HG03280 (cell line): ENCODE results near the gene AKAP6.

ENCODE experiments used
- ATAC-seq: cut with Tn5 transposase; IDR thresholded peaks from one replicate; pipeline ENCODE4 v1.9.1; 2021; ENCODE audit warnings: mild to moderate bottlenecking, moderate library complexity; ENCODE audit not compliant: unreplicated experiment

Gene AKAP6, protein sequence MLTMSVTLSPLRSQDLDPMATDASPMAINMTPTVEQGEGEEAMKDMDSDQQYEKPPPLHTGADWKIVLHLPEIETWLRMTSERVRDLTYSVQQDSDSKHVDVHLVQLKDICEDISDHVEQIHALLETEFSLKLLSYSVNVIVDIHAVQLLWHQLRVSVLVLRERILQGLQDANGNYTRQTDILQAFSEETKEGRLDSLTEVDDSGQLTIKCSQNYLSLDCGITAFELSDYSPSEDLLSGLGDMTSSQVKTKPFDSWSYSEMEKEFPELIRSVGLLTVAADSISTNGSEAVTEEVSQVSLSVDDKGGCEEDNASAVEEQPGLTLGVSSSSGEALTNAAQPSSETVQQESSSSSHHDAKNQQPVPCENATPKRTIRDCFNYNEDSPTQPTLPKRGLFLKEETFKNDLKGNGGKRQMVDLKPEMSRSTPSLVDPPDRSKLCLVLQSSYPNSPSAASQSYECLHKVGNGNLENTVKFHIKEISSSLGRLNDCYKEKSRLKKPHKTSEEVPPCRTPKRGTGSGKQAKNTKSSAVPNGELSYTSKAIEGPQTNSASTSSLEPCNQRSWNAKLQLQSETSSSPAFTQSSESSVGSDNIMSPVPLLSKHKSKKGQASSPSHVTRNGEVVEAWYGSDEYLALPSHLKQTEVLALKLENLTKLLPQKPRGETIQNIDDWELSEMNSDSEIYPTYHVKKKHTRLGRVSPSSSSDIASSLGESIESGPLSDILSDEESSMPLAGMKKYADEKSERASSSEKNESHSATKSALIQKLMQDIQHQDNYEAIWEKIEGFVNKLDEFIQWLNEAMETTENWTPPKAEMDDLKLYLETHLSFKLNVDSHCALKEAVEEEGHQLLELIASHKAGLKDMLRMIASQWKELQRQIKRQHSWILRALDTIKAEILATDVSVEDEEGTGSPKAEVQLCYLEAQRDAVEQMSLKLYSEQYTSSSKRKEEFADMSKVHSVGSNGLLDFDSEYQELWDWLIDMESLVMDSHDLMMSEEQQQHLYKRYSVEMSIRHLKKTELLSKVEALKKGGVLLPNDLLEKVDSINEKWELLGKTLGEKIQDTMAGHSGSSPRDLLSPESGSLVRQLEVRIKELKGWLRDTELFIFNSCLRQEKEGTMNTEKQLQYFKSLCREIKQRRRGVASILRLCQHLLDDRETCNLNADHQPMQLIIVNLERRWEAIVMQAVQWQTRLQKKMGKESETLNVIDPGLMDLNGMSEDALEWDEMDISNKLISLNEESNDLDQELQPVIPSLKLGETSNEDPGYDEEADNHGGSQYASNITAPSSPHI (N-terminal part only)

DNA sequence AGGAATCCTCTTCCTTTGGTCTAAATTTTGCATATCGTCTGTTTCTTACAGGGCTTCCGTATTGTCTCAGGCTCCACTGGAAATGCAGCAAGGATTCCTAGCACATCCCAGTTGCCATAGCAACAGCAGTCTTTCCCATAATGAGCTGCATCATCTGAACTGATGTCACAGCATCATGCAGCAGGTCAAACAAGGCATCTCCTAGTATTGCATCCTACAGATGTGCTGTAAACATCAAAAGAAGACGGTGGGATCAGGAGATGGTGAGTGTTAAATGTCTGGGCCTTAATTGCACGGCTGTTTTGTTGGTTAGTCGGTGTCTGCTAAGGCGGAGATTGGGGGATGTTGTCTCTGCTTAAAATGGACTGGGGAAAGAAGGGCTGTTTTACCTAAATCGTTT, at the start of gene AKAP6:
AKAP6 (plus strand) TSS at position 153 of the 400 bp plus-strand sequence. CDS start 104,196 bp downstream, outside the sequence.
- ATAC-seq, result no peak

DNA sequence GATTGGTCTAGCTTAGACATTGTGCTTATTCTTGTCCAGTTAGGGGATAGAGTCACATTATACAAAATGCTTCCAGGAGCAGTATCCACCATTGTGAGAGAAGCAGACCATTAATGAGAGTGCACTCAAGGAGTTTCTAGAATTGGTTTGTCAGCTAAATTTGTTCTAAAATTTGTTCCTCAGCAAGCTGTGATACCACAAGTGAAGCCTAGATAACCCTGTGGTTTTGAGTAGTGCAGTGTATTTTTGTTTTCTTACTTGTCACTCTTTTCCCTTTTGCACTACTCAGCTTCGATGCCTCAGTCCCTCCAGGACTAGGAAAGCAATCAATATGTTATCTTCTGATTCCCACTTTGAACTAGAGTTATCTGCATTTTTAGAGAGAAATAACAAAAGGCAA, 42.5 kb upstream of the AKAP6 start:
- ATAC-seq, result no peak

DNA sequence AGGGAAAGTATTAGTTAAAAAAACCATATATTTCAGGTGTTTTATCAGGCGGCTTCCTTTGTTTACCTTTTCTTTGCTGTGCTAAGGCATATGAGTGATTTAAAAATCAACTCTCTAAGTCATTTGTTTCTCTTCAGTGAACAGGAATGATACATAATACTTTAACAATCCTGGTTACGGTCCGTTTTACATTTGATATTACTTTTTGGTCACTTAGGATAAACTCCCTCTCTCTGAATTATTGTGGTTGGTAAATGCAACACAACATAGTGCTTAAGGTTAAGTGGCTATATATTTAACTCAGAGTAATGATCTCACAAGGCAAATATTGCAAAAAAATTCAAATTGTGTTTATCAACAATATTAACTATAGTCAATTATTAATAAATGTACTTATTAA, 32.7 kb upstream of the AKAP6 start:
- no peak for ATAC-seq

DNA sequence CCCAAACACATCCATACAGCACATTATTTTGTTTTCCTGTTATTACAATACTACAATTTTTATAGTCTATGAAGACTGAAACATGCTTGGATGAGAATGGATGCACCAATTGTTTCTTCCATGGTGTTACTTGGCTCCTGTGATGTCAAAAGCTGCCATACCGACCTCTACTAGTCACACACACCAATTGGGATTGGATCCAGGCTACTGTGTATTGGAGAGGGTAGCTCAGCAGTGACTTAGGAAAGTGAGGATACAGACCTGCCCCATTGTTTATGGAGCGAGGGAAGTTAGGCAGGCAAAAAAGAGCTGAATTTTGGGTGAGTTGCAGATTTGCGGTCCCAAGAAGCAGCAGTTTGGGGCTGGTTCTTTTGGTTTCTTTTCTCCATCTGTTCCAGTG, 30.8 kb upstream of the AKAP6 start:
- ATAC-seq, result no peak

DNA sequence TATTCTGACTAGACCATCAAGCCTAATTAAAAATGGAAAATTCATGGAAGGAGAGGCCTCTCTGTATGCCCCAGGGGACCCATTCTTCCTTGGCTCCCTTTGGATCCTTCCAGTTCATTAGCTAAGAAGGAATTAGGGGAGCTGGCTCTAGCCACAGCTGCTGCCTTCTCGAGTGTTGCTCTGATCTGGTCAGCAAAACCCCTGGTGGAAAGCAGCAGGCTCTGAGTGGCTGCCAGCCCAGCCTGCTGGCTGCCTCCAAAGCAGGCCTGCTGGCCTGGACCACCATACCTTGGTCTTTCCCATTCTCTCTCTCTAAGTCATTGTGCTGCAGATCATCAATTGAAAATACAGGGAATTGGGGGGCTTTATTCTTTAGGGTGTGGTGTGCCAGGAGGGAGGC, 29.0 kb upstream of the AKAP6 start:
- ATAC-seq, result no peak

DNA sequence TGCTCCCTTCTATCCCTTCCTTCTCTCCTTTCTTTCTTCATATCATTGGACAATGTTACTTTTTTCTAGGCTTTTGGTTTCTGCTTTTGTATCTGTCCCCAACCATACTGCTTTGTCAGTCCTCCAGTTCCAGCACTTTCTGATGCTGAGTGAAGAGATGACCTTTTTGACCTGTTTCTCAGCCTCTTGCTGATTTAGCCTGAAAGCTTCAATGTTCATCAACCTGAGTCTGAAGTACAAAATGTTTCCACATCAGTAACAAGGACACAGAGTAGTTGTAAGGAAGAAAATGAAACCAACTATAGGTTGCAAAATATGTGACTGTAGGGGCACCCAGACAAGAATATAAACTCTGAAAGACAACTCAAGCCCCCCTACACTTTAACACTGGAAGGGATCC, 25.2 kb upstream of the AKAP6 start:
- ATAC-seq, result no peak

DNA sequence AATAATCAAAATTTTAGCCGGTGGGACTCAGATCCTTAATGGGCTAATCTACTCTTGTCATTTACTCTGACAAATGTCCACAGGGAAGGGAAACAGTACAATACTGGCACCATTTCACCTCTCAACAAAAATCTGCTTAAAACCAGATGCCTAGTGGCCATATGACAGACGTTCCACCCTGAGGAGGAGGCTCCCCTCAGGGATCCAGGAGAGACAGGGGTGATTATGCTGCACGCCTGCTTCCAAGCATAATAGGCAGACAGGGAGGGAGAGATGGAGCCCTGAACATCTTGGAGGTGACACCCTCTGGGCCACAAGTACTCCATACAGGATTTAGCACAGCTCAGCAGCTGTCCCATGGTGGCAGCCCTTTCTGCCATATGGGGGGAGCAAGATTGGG, 24.8 kb upstream of the AKAP6 start:
- no peak for ATAC-seq

DNA sequence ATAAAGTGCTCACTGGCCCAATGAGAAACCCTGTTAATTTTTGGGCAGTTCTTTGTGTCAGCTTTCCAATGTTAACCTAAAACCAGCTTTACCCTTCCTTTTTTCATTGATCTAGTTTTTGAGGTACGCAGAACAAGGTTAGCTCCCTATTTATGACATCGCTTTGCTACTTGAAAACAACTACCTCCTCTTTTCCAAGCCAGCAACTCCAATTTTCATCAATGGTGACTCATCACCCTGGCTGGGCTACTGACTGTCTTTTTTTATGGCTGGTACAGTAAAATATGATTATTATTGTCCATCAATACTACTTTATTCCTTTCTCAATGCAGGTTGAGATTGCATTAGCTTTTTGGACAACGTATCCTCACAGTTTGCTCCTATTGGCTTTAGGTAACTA, 22.5 kb upstream of the AKAP6 start:
- ATAC-seq, result no peak

DNA sequence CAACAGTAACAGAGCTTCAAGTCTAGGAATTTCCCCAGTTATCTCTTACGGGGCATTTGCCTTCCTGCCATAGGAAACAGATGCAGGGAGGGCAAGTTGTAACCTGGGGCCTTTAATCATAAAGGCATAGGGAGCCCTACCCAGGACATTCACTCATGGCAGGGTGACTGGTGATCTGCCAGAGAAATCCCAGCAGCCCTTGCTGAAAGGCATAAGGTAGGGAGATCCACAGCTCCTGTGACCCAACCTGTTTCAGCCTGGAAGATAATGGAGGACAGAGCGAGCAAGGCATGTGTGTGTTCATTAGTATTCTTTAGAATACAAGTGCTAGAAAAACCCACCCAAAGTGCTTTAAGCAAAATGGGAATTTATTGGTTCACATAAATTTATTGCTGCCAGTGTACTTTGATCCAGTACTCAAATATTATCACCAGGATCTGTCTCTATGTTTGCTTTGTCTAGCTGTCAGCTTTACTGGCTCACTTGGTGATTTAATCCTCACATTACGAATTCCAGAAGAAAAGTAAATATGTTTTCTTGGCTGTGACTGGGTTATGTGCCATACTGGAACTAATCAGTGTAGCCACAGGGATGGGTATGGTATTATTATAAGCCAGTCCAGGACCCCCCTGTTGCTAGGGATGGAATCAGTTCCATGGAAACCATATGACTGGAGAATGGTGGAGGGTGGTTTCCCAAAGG, 21.1 kb upstream of the AKAP6 start:
- ATAC-seq, result no peak

DNA sequence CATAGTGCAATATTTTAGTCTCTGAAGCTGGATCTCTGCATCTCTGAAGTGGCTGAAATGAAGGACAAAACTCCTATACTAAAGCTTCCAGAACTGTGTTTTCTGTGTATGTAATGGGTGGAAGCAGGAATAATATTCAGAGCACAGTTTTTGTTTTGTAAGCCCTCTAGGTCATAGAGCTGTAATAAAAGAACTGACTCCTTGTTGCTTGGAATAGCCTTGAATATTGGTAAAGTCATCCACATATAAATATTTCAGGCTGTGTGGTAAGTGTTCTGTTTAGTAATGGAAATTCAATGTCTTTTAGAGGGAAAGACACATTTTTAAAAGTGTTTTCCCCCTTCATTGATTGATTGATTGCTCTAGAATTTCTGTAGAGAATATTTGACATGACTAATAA, 18.2 kb upstream of the AKAP6 start:
- no peak for ATAC-seq

DNA sequence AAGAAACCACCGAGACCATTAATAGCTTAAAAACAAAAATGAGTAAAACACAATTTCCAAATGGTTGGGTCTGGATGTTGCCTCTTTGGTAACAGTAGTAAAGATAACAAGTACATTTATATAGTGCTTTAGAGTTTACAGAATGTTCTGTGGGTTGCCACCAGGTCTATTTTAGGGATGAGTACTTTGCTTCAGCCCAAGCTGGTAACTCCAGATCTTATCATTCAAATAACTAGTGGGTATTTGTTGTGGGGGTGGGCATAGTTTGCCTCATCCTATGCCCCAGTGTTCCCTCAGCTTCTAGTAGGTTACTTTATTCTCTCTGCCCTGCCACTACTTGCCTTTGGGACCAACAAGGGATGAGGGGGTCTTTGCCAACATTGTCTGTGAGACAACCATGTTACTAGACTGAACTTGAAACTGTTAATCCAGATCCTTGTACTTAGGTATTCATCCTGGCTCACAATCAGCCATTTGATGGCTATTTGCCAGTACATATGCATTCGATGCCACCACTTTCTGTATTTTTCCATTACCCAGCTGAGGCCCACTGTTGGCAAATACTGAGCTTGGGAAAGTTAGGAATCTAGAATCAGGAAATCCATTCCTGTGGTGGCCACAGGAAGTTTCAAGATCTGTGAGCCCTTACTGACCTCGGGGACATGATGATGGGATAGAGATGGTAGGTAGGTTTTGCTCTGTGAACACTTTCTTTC, 17.6 kb upstream of the AKAP6 start:
- no peak for ATAC-seq

DNA sequence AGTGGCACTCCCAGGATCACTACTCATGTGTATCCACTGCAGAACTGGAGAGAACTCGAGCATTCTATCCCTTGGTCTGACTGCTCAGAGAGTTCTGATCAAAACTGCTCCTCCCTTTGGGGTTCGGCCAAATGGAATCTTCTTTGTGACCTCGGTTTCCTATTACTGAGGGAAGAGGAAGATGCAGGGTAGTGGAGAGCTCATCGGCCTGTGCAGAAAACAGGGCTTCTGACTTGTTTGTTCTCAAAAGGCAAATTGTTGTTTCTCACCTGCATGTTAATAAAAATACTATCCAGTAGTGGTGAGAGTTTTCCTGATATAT, 17.1 kb upstream of the AKAP6 start:
- ATAC-seq, result no peak

DNA sequence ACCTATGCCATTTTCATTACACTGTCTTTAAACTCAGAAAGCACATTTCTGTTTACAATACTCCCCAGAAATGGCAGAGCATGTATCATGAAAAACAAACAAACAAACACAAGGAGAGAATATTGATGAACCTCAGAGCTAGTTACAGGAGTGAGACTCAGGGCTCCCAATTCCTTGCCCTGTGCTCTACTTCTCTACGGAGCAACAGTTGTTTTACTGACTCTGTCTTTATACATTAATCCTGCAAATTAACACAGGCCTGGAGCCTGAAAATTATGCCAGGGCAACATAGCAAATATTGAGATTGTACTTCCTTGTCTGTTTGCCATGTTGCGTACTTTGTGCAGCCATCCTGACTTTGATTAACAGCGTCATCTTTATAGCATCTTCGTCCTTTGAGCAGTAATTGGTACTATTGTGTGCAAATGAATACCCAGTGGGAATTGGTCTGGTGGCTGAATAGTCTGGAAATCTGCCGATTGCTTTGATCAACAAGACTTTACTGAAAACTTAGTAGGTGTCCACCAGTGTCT, 15.2 kb upstream of the AKAP6 start:
- no peak for ATAC-seq

DNA sequence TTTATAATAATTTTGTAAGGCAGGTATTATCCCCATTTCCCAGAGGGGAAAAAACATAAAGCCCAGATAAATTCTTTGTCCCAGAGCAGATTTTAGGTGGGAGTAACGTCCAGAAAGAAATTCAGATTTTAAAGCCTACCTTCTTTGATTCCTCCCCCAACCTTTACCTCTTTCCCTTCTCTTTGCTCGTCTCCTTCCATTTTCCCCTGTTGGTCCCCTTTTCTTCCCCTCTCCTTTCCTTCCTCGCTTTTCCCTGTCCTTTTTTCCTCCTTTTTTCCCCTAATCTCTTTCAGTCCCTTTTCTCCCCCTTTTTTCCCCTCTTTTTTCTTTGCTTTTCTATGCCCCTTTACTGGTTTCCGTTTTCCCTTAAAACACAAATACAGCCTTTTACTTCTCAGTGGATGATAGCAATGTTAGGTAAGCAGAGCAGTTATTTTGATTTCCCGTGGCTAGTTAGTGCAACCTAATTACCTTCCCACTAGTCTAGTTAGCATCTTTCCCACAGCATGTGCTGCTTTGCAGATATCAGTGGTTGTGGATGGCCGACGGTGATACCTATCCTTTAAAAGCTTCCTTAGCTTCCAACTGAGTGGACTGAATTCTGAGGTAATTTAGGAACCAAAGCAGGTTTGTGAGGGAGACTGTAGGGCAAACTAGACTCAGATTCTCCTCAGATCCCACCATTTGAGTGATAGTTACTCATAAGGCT, 10.9 kb upstream of the AKAP6 start:
- ATAC-seq, result no peak

DNA sequence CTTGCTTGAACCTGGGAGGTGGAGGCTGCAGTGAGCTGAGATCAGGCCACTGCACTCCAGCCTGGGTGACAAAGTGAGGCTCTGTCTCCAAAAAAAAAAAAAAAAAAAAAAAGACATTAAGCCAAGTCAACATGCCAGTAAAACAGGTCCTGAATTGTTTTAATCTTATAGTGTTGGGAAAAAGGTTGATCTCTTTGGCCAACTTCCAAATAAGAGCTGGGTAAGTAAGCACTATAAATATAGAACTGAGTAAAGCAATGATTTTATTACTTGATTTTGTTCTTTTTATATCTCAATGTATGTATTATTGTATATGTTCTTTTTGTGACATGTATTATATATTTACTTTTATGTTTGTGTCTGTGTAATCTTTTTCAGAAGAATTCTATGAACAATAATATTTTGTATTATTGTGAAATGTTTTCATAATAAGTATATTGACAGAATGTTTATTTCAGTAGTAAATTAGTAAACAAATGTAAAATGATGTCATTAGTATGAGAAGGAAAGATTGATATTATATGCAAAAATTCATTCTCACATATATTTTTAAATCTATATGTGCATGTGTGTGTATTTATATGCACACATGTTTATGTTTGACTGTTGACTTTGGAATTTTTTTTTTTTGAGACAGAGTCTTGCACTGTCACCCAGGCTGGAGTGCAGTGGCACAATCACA, 9.6 kb upstream of the AKAP6 start:
- no peak for ATAC-seq

DNA sequence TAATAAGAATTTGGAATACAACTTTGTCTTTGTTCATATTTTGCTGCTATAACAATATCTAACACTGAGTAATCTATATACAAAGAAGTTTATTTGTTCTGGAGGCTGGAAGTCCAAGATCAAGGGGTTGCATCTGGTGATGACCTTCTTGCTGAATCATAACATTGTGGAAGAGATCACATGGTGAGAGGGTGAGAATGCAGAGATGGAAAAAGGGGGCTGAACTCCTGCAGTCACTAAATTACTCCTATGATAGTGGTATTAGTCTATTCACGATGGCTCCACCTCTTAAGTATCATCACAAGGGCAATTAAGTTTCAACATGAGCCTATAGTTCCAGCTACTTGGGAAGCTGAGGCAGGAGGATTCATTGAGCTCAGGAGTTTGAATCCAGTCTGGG, 4.5 kb upstream of the AKAP6 start:
- ATAC-seq, result no peak

DNA sequence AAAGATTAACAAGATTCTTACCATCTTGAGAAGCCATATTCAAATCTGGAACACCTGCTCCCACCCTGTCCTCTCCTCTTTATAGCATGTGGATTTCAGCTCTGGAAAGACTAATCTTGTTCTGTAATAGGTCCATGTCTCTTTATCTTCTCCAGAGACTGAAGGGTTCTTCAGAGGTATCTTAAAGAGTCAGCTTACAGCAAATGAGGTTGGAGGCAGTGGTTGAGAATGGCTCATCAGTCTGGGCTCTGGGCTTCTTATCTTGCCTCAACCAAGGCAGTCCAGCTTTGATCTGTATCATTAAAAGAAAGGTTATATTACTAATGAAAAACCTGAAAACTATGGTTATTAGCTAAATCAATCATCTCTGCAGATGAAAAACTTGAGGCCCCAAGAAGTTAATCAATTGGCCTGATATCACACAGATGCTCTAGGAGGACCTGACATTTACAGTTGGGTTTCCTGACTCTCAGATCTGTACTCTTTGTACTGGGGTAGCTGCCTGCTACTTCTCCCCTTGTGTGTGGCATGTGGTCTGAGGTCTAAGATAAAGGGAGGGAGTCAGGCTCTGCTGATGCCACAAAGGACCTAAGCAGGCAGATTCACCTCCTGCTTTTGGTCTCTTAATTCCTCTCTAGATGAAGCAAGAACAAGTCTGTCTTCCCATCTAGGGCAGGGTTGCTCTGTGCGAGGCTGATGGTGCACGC, 1.7 kb upstream of the AKAP6 start:
- no peak for ATAC-seq

DNA sequence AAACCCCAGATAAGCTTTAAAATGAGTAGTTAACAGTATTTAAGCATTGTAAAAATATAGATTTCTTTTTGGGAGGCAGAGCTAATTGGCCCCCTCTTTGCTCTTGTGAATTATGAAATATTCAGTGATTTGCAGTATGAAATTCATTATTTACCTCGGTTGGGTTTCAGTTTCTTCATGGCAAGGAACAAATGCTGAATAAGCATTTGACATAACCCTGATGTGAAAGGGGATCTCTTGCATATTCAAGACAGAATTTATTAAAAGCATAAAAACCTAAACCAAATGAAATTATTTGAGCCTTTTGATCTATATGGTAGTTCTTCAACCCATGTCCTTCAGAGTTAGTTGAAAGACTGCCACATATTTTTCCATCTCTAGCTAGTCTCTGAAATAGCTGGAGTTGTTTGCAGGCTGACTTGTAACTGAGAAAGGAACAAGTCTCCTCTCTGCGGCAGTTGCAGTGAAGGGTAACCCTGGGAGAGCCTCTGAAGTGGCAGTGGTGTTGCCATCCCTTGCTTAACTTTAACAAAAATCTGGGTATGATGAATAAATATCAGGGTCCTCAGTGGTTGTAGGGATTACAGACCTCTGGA, 690 bp downstream of the AKAP6 start:
- ATAC-seq, result no peak
